ENCODE measurements around the gene KRT84.

DNA sequence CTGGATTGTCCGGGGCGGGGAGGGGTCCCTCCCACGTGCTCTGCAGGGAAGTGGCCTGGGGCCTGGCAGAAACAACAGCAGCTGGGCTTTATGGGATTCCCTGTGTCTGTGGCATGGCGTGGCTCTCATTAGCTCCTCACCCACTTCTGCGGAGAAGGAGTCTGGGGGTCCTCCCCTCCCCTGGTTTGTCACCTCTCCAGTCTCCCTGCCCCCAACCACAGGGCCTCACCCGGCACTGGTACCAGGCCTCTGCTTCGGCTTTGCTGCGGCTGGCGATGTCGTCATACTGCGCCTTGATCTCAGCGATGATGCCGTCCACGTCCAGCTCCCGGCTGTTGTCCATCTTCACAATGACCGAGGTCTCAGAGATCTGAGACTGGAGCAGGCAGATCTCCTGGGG, 14.3 kb upstream of the KRT84 start:
- no peak for TF ChIP-seq E2F4 (IDR thresholded peaks at IDR 0.05; ENCODE audit: low read depth, low read length)
- TF ChIP-seq RAD51 (IDR thresholded peaks at IDR 0.05) = no peak
- TF ChIP-seq STAT1 (conservative IDR thresholded peaks at IDR 0.05) = no peak
- TF ChIP-seq TCF3 (IDR thresholded peaks at IDR 0.05; ENCODE audit: borderline replicate concordance, insufficient read depth, low read depth, low read length) = no peak
- no peak for TF ChIP-seq CEBPB (IDR thresholded peaks at IDR 0.05; ENCODE audit: borderline replicate concordance in 1 of 2, low read depth in 2 of 2, low read length in 2 of 2)
- no peak for TF ChIP-seq YBX1 (IDR thresholded peaks at IDR 0.05)
- TF ChIP-seq, protein P1, sequence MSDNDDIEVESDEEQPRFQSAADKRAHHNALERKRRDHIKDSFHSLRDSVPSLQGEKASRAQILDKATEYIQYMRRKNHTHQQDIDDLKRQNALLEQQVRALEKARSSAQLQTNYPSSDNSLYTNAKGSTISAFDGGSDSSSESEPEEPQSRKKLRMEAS (IDR thresholded peaks at IDR 0.05; ENCODE audit: low read depth, low read length) = no peak
- no peak for TF ChIP-seq RAD21 (IDR thresholded peaks at IDR 0.05; ENCODE audit: insufficient read depth, low read depth, low read length)
- TF ChIP-seq NFYB (IDR thresholded peaks at IDR 0.05; ENCODE audit: insufficient read depth, low read depth, low read length) = no peak
- TF ChIP-seq CTCF (IDR thresholded peaks at IDR 0.05 in 2 of 3, conservative IDR thresholded peaks at IDR 0.05 in 1 of 3; ENCODE audit: control insufficient read depth in 2 of 3, extremely low read depth in 1 of 3, insufficient read depth in 1 of 3, low read depth in 3 of 3, low read length in 3 of 3) = no peak

Measured in GM12878 (cell line).